CD4-positive, CD25-positive, alpha-beta regulatory T cell (primary cell): ENCODE results near the gene PCSK7. TPM values are rescaled to one million over a fixed set of nuclear protein-coding genes. Genes with fewer than 3 reads are reported as not detected.

Source experiments
- ATAC-seq, 2 donors: fragments of 150-1000 bp; cut with Tn5 transposase; one replicate each; pipeline ENCODE4 v1.10.0; 2021; ENCODE audit warnings: low read depth in 2 of 2, moderate number of reproducible peaks in 2 of 2, moderate library complexity in 1 of 2
- DNase-seq, 3 donors: peaks; one replicate each; pipeline versions ENCODE4 v3.0.0 to v3.0.0-alpha.2; 2012 to 2022; ENCODE audit warnings: mixed read lengths in 1 of 3
- H3K27ac ChIP-seq: one replicate; pipeline ENCODE4 v1.7.0; 2013; ENCODE audit warnings: mild to moderate bottlenecking, low read length; ENCODE audit not compliant: insufficient read depth, poor library complexity, severe bottlenecking
- H3K27me3 ChIP-seq: one replicate; pipeline ENCODE4 v1.7.0; 2013; ENCODE audit warnings: low read length; ENCODE audit not compliant: control insufficient read depth, insufficient read depth
- H3K36me3 ChIP-seq: one replicate; pipeline ENCODE4 v1.7.0; 2013; ENCODE audit warnings: mild to moderate bottlenecking, low read length, moderate library complexity; ENCODE audit not compliant: control insufficient read depth, insufficient read depth
- H3K4me1 ChIP-seq: 2 replicates; pipeline ENCODE4 v1.7.0; 2013; ENCODE audit warnings: mild to moderate bottlenecking, low read length; ENCODE audit not compliant: insufficient read depth, control insufficient read depth, poor library complexity, severe bottlenecking
- H3K4me3 ChIP-seq: one replicate; pipeline ENCODE4 v1.7.0; 2013; ENCODE audit warnings: low read depth, mild to moderate bottlenecking, low read length, moderate library complexity
- H3K9me3 ChIP-seq, 2 experiments: 1 replicate in 1 of 2; 2 replicates in 1 of 2; pipeline ENCODE4 v1.7.0; 2013; ENCODE audit warnings: low read length in 2 of 2, mild to moderate bottlenecking in 1 of 2, moderate library complexity in 1 of 2; ENCODE audit not compliant: control insufficient read depth in 2 of 2
- H3K27ac Mint-ChIP-seq, 3 donors: one replicate each; pipeline ENCODE4 v1.8.0; 2020 to 2022; ENCODE audit warnings: mild to moderate bottlenecking in 3 of 3, mixed read lengths in 3 of 3, moderate library complexity in 2 of 3
- H3K27me3 Mint-ChIP-seq: one replicate; pipeline ENCODE4 v1.8.0; 2022; ENCODE audit warnings: mild to moderate bottlenecking, mixed read lengths
- H3K36me3 Mint-ChIP-seq: one replicate; pipeline ENCODE4 v1.8.0; 2020; ENCODE audit warnings: mixed read lengths
- H3K4me1 Mint-ChIP-seq, 4 donors: one replicate each; pipeline ENCODE4 v1.8.0; 2020 to 2022; ENCODE audit warnings: mixed read lengths in 4 of 4, mild to moderate bottlenecking in 1 of 4
- H3K4me3 Mint-ChIP-seq, 4 donors: one replicate each; pipeline ENCODE4 v1.8.0; 2020 to 2022; ENCODE audit warnings: mild to moderate bottlenecking in 4 of 4, mixed read lengths in 4 of 4, moderate library complexity in 3 of 4
- H3K9me3 Mint-ChIP-seq, 7 donors: one replicate each; pipeline ENCODE4 v1.8.0; 2020 to 2022; ENCODE audit warnings: mixed read lengths in 7 of 7, mild to moderate bottlenecking in 3 of 7, moderate library complexity in 2 of 7
- polyA plus RNA-seq, 4 donors: library from polyadenylated mRNA; unstranded; fragments of 300-500 nt; fragmentation: Illumina TruSeq; gene quantifications; one replicate each; pipeline ENCODE4 v1.2.3, GENCODE V29; 2021
- total RNA-seq: library from RNA; stranded (reverse); gene quantifications from one replicate; pipeline ENCODE4 v1.2.3, GENCODE V29; 2022

The PCSK7 gene
- total and polyA plus RNA-seq, 5 donors from 2014 or later, result 55.0 to 478 (median 63.8) TPM

GRCh38 chr11:117192401-117192875 lies 39.4 kb downstream of the PCSK7 start:
- H3K4me1 ChIP-seq, result no peaks in the 10 kb centered on the region
- peaks cover 9% of the 10 kb centered on the region for H3K36me3 ChIP-seq
- no peaks in the 10 kb centered on the region for H3K9me3 ChIP-seq
- DNase-seq (no peak), ATAC-seq (no peak)
- Mint-ChIP-seq H3K36me3 (peaks cover 10% of the 10 kb centered on the region), H3K9me3 (no peaks in the 10 kb centered on the region), H3K4me3 (no peak overlapping the region), H3K4me1 (peaks cover 0 to 4% (median under 1%) of the 10 kb centered on the region in 4 donors), H3K27ac (peak overlapping the region in 2 of 3 donors; percentile 32 to 79), H3K27me3 (no peaks in the 10 kb centered on the region)
- H3K27ac ChIP-seq, result no peak overlapping the region
- no peaks in the 10 kb centered on the region for H3K27me3 ChIP-seq
- H3K4me3 ChIP-seq, result no peak overlapping the region

- Histone ChIP-seq H3K9me3 (no peaks in the 10 kb centered on the region), H3K36me3 (peaks cover 9% of the 10 kb centered on the region), H3K4me1 (no peaks in the 10 kb centered on the region), H3K27me3 (no peaks in the 10 kb centered on the region), H3K27ac (no peak overlapping the region), H3K4me3 (no peak overlapping the region)
- Mint-ChIP-seq H3K27ac (peak overlapping the region in 1 of 3 donors; percentile 32), H3K4me1 (peaks cover 0 to 4% (median 2%) of the 10 kb centered on the region in 4 donors), H3K27me3 (no peaks in the 10 kb centered on the region), H3K36me3 (peaks cover 15% of the 10 kb centered on the region), H3K9me3 (no peaks in the 10 kb centered on the region), H3K4me3 (no peak overlapping the region)
- ATAC-seq, result no peak
- no peak for DNase-seq
Observed at GRCh38 chr11:117191680-117192400, 40.0 kb downstream of the PCSK7 start.

GRCh38 chr11:117189941-117190544 lies 41.8 kb downstream of the PCSK7 start:
- Mint-ChIP-seq H3K4me3 (no peak overlapping the region), H3K9me3 (no peaks in the 10 kb centered on the region), H3K36me3 (peaks cover 8% of the 10 kb centered on the region), H3K27ac (no peak overlapping the region), H3K4me1 (peaks cover 2 to 6% (median 4%) of the 10 kb centered on the region in 4 donors), H3K27me3 (no peaks in the 10 kb centered on the region)
- H3K27ac ChIP-seq, result no peak overlapping the region
- H3K4me1 ChIP-seq, result no peaks in the 10 kb centered on the region
- H3K36me3 ChIP-seq, result peaks cover 9% of the 10 kb centered on the region
- ATAC-seq (peak in 1 of 2 donors; percentile 4), DNase-seq (no peak)
- H3K9me3 ChIP-seq, result no peaks in the 10 kb centered on the region
- H3K4me3 ChIP-seq, result no peak overlapping the region
- no peaks in the 10 kb centered on the region for H3K27me3 ChIP-seq

- Histone ChIP-seq H3K27me3 (no peaks in the 10 kb centered on the region), H3K27ac (no peak overlapping the region), H3K9me3 (no peaks in the 10 kb centered on the region), H3K4me1 (no peaks in the 10 kb centered on the region), H3K36me3 (peaks cover 9% of the 10 kb centered on the region), H3K4me3 (no peak overlapping the region)
- no peak for DNase-seq
- Mint-ChIP-seq H3K4me1 (peaks cover 2 to 6% (median 3%) of the 10 kb centered on the region in 4 donors), H3K27ac (peak overlapping the region in 1 of 3 donors; percentile 15), H3K36me3 (peaks cover 7% of the 10 kb centered on the region), H3K27me3 (no peaks in the 10 kb centered on the region), H3K4me3 (no peak overlapping the region), H3K9me3 (no peaks in the 10 kb centered on the region)
- peak; percentile 24 to 32 for ATAC-seq
Observed at GRCh38 chr11:117189191-117189940, 42.5 kb downstream of the PCSK7 start.

GRCh38 chr11:117188620-117189081 lies 43.2 kb downstream of the PCSK7 start:
- peaks cover 14% of the 10 kb centered on the region for H3K36me3 Mint-ChIP-seq
- no peak overlapping the region for H3K27ac ChIP-seq
- no peak overlapping the region for H3K4me3 Mint-ChIP-seq
- no peaks in the 10 kb centered on the region for H3K9me3 Mint-ChIP-seq
- H3K27ac Mint-ChIP-seq, result peak overlapping the region in 1 of 3 donors; percentile 15
- no peak overlapping the region for H3K4me3 ChIP-seq
- H3K9me3 ChIP-seq, result no peaks in the 10 kb centered on the region
- H3K4me1 Mint-ChIP-seq, result peaks cover 2 to 10% (median 5%) of the 10 kb centered on the region in 4 donors
- ATAC-seq, result no peak
- H3K36me3 ChIP-seq, result peaks cover 13% of the 10 kb centered on the region
- no peaks in the 10 kb centered on the region for H3K27me3 ChIP-seq
- H3K4me1 ChIP-seq, result no peaks in the 10 kb centered on the region
- DNase-seq, result no peak
- no peaks in the 10 kb centered on the region for H3K27me3 Mint-ChIP-seq

- H3K9me3 ChIP-seq, result no peaks in the 10 kb centered on the region
- H3K36me3 ChIP-seq, result peaks cover 13% of the 10 kb centered on the region
- no peak overlapping the region for H3K27ac ChIP-seq
- no peak overlapping the region for H3K27ac Mint-ChIP-seq
- no peaks in the 10 kb centered on the region for H3K4me1 ChIP-seq
- no peak overlapping the region for H3K4me3 Mint-ChIP-seq
- ATAC-seq (no peak), DNase-seq (no peak)
- H3K27me3 Mint-ChIP-seq, result no peaks in the 10 kb centered on the region
- H3K9me3 Mint-ChIP-seq, result no peaks in the 10 kb centered on the region
- no peaks in the 10 kb centered on the region for H3K27me3 ChIP-seq
- H3K4me3 ChIP-seq, result no peak overlapping the region
- H3K36me3 Mint-ChIP-seq, result peaks cover 16% of the 10 kb centered on the region
- peaks cover 3 to 6% (median 5%) of the 10 kb centered on the region in 4 donors for H3K4me1 Mint-ChIP-seq
Observed at GRCh38 chr11:117187799-117188481, 43.9 kb downstream of the PCSK7 start.

GRCh38 chr11:117187428-117187798 lies 44.5 kb downstream of the PCSK7 start:
- no peaks in the 10 kb centered on the region for H3K27me3 Mint-ChIP-seq
- Histone ChIP-seq H3K36me3 (peaks cover 17% of the 10 kb centered on the region), H3K4me3 (no peak overlapping the region), H3K9me3 (no peaks in the 10 kb centered on the region), H3K4me1 (no peaks in the 10 kb centered on the region), H3K27me3 (no peaks in the 10 kb centered on the region), H3K27ac (no peak overlapping the region)
- peak overlapping the region in 1 of 4 donors; percentile 71 for H3K4me3 Mint-ChIP-seq
- ATAC-seq, result no peak
- H3K9me3 Mint-ChIP-seq, result no peaks in the 10 kb centered on the region
- peak overlapping the region in 1 of 3 donors; percentile 12 for H3K27ac Mint-ChIP-seq
- peaks cover 16% of the 10 kb centered on the region for H3K36me3 Mint-ChIP-seq
- peaks cover 5 to 6% (median 5%) of the 10 kb centered on the region in 4 donors for H3K4me1 Mint-ChIP-seq
- no peak for DNase-seq
